Measurements from ENCODE around the gene POU2F1.

POU2F1 gene

GRCh38 chr1:167220537-167221125 lies at the start of gene POU2F1:
TSS of gene POU2F1 (plus strand) at chr1:167220886. CDS start at chr1:167220898, 12 bp downstream.
- in situ Hi-C loops (cut with MboI; ENCODE audit: low pct_unique_long_range_greater_than_20kb, low sequenced_read_pairs, unreplicated experiment), result no loop called here

GRCh38 chr1:167171286-167171929 lies 49.3 kb upstream of the POU2F1 start:
- no peak for TF ChIP-seq CTCF (IDR thresholded peaks at IDR 0.05; ENCODE audit: extremely low read depth, insufficient read depth, missing control alignments)
- in situ Hi-C loops (cut with MboI; ENCODE audit: low pct_unique_long_range_greater_than_20kb, low sequenced_read_pairs, unreplicated experiment), result no loop called here
- no peak for DNase-seq (ENCODE audit: low spot score)

More at GRCh38 chr1:167220537-167221125, at the start of gene POU2F1:
- peak; percentile 93 for DNase-seq (ENCODE audit: low spot score)
- TF ChIP-seq CTCF (IDR thresholded peaks at IDR 0.05; ENCODE audit: extremely low read depth, insufficient read depth, missing control alignments), result peak; percentile 50

- no peak for DNase-seq (ENCODE audit: low spot score)
- in situ Hi-C loops (cut with MboI; ENCODE audit: low pct_unique_long_range_greater_than_20kb, low sequenced_read_pairs, unreplicated experiment), result no loop called here
- no peak for TF ChIP-seq CTCF (IDR thresholded peaks at IDR 0.05; ENCODE audit: extremely low read depth, insufficient read depth, missing control alignments)
These were observed 47.0 kb upstream of the POU2F1 start for GRCh38 chr1:167173516-167174184.

DNA sequence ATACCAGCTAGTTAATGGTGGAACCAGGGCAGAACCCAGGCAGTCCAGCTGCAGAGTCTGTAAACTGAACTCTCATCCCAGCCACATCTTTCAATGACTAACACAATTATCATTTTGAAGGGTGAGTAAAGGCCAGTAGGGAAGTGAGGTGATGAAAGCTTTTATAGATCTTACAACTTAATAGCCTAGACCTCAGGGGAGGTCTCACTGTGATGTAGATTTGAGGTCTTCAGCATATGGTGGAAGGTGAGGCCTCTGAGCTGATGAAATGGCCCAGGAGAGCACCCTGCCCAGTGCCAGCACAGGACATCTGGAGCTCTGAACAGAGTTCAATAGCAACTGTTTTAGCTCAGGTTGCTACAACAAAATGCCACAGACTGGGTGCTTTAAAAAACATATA lies 44.8 kb upstream of the POU2F1 start:
- TF ChIP-seq CTCF (IDR thresholded peaks at IDR 0.05; ENCODE audit: extremely low read depth, insufficient read depth, missing control alignments), result no peak
- in situ Hi-C loops (cut with MboI; ENCODE audit: low pct_unique_long_range_greater_than_20kb, low sequenced_read_pairs, unreplicated experiment), result no loop called here
- no peak for DNase-seq (ENCODE audit: low spot score)

- TF ChIP-seq CTCF (IDR thresholded peaks at IDR 0.05; ENCODE audit: extremely low read depth, insufficient read depth, missing control alignments), result no peak
- DNase-seq (ENCODE audit: low spot score), result no peak
- in situ Hi-C loops (cut with MboI; ENCODE audit: low pct_unique_long_range_greater_than_20kb, low sequenced_read_pairs, unreplicated experiment), result no loop called here
These were observed 41.9 kb upstream of the POU2F1 start for GRCh38 chr1:167178831-167179230.

GRCh38 chr1:167182571-167183320 lies 37.9 kb upstream of the POU2F1 start:
- in situ Hi-C loops (cut with MboI; ENCODE audit: low pct_unique_long_range_greater_than_20kb, low sequenced_read_pairs, unreplicated experiment), result no loop called here

More at GRCh38 chr1:167182571-167183320, 37.9 kb upstream of the POU2F1 start:
- no peak for TF ChIP-seq CTCF (IDR thresholded peaks at IDR 0.05; ENCODE audit: extremely low read depth, insufficient read depth, missing control alignments)
- DNase-seq (ENCODE audit: low spot score), result no peak
